Myocyte (in vitro differentiated cells): ENCODE measurements around the gene FNDC7. TPM values are rescaled to one million over a fixed set of nuclear protein-coding genes. Genes with fewer than 3 reads are reported as not detected.
A peak's percentile ranks its signal among the peaks of the same experiment; 100 is the strongest.
"Not testable (repeated sequence)": the region's sequence is repeated elsewhere in the genome, so short reads cannot be mapped to it uniquely, and the experiment has no call there.

Experiments
- DNase-seq: peaks from one replicate; pipeline ENCODE4 v3.0.0-alpha.2; 2012; ENCODE audit warnings: low read depth
- polyA plus RNA-seq: library from polyadenylated mRNA; unstranded; fragments of >200 nt; gene quantifications from one replicate; pipeline ENCODE4 v1.2.1, GENCODE V29; 2012; ENCODE audit warnings: missing spikeins
- total RNA-seq: library from RNA; depleted of rRNA; stranded (reverse); fragments of >200 nt; gene quantifications from 2 replicates; pipeline ENCODE4 v1.2.3, GENCODE V29; 2014

The FNDC7 gene, protein sequence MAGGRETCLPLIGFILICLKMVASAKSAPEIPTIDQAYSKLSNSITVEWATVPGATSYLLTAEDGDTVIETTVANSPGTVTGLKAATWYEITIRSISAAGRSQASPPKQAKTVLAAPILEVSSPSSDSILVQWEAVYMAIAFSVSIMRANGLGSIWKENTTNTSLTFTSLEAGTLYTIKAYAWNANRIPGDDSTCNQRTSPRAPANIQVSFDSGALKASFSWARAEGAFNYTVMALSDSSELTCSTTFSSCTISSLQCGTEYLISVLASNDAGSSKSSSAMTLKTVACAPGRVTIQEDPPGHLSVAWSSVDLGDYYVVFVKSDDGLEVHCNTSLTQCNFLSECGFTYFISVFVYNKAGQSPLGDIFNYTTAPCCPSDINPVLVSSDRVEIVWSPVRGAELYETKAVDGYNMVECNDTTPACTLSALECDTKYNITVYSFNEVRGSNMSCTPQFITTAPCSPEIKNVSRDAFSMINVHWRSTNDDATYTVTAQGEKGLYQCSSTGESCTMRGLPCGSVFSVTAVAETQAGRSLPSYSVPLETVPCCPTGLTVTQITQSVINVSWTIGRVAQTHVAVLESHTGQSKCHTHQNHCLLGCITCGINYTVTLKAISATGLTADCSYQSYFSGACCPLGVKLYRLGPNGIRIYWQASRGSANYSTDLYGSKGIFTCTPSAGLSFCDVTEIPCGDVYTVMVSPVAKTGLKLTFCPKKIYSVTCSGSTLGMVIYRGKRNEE
- total RNA-seq: not detected in 2 replicates
- polyA plus RNA-seq: not detected

DNA sequence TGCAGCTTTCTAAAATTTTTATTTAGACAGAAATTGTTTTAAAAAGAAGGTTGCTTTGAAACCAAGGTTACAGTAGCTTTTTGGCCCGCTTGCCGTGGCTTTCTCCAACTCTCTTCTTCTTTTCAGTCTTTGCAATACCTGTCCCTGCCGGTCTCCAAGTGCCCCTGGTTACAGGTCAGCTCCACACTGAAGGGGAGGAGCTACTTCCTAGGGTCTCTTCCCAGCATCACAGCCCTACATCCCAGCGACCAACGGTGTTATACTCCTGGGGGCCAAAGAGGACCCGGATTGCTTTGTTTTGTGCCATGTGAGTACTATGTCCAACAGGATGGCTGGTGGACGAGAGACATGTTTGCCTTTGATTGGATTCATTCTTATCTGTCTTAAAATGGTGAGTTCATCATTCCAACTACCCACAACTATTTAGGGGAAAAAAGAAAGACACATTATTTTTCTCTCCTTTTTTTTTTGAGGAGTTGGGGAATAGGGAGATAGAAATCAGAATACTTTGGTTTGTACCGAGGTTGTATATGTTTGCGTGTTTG is at the start of gene FNDC7:
Gene FNDC7 (plus strand): TSS at position 303 of the 545 bp plus-strand sequence. CDS start 26 bp downstream, at position 329.
- DNase-seq: no peak

DNA sequence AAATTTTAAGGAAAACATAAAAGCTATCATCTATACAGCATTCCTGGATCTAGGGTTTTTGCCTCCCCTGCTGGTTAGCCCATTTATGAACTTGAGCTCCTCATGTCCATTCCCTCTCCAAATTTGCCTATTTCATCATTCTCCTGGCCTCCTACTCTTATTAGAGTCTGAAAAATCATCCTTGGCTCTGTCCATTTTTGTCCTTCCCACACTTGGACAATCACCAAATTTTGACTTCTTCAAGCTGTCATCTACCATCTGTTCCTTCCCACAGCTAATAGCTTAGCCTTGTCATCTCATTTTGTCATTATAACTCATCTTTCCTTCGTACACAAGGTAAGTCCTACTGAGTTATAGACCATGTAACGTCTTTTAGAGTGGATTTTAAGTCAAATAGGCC is 49.6 kb upstream of the FNDC7 start:
- DNase-seq: peak; percentile 66

DNA sequence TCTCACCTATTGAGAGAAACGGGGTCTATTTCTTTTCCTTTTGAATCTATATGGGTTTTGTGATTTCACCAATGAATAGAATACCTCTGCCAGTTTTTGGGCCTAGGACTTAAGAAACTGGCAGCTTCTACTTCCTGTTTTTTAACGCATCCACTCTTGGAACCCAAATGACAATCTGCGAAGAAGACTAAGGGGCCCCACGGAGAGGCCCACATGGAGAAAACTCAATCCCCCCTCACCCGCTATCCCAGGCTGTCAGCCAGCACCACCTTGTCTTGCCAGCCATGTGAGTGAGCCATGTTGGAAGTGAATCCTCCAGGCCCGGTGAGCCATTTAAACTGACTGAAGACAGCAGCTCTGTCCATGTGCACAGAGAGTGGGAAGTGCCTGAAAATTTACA is 48.2 kb upstream of the FNDC7 start:
- no peak for DNase-seq

DNA sequence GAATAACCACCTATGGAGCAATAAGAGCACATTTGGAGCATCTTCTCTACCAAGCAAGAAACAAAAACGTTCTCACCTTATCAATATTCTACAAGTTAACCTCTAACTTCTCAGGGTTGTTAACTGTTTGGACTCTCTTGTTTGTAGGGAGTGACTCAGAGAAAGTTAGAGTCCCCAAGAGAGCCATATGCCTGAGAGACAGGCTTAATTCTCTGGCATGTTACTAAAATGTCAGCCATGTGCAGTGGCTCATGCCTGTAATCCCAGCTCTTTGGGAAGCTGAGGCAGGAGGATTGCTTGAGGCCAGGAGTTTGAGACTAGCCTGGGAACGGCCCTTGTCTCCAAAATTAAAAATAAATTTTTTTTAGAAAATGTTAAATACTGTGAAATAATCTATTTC is 47.6 kb upstream of the FNDC7 start:
- DNase-seq: no peak

DNA sequence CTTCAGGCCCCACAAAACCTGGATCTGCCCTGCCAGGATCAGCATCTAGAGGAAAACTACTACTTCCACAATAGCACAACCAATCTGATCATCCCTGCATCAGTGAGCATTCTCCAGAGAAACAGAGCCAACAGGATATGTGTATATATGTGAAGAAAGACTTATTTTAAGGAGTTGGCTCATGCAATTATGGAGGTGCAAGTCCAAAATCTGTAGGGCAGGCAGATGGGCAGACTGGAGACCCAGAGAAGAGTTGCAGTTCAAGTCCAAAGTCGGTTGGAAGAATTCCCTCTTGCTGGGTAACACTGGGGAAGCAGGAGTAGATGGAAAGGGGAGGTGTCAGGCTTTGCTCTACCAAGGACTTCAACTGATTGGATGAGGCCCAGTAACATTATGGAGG is 46.9 kb upstream of the FNDC7 start:
- no peak for DNase-seq

DNA sequence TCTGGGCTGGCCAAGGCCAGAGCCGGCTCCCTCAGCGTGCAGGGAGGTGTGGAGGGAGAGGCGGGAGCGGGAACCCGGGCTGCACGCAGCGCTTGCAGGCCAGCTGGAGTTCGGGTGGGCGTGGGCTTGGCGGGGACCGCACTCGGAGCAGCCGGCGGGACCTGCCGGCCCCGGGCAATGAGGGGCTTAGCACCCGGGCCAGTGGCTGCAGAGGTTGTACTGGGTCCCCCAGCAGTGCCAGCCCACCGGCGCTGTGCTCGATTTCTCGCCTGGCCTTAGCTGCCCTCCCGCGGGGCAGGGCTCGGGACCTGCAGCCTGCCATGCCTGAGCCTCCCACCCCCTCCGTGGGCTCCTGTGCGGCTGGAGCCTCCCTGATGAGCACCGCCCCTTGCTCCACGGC is 45.3 kb upstream of the FNDC7 start:
- not testable (repeated sequence) for DNase-seq

DNA sequence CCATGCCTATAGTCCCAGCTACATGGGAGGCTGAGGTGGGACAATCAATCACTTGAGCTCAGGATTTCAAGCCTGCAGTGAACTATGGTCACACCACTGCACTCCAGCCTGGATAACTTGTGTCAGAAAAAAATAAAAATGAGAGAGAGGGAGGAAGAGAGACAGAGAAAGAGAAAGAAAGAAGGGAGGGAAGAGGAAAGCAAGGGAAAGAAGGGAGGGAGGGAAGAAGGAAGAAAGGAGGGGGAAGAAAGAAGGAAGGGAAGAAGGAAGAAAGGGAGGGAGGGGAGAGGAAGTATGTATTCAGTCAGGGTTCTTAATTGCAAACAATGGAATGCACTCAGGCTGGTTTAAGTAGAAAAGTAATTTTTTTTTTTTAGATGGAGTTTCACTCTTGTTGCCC is 43.9 kb upstream of the FNDC7 start:
- no peak for DNase-seq

DNA sequence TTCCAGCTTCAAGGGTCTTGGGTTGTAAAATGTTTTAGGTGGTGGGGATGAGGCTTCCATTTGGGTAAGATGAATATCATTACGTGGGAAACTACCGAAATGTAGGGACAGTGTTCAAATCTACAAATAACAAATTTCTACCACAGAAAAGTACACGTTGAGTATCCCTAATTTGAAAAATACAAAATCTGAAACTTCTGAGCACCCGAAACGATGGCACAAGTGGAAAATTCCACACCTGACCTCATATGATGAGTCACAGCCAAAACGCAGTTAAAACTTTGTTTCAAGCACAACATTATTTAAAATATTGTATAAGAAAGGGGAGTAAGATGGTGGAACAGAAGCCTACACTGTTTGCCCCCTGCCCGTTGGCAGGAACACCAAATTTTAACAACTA is 43.0 kb upstream of the FNDC7 start:
- DNase-seq: no peak

DNA sequence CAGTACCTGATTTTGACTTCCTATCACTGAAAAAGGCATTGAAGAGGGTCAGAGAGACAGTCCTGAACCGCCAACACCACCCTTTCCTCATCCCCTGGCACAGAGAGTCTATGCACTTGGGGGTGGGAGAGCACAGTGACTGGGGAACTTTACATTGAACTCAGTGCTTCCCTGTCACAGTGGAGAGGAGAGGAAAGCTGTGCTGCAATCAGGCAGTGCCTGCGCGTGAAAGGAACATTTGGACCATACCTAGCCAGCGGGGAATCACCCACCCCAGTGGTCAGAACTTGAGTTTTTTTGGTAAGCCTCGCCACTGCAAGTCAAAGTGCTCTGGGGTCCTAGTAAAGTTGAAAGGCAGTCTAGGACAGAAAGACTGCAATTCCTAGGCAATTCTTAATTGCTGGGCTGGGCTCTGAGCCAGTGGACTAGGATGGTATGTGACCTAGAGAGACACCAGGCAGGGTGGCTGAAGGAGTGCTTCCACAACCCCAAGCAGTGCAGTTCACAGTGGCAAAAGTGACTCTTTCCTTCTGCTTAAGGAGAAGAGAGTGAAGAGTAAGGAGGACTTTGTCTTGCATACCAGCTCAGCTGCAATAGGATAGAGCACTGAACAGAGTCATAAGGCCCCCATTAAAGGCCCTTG is 42.5 kb upstream of the FNDC7 start:
- no peak for DNase-seq

DNA sequence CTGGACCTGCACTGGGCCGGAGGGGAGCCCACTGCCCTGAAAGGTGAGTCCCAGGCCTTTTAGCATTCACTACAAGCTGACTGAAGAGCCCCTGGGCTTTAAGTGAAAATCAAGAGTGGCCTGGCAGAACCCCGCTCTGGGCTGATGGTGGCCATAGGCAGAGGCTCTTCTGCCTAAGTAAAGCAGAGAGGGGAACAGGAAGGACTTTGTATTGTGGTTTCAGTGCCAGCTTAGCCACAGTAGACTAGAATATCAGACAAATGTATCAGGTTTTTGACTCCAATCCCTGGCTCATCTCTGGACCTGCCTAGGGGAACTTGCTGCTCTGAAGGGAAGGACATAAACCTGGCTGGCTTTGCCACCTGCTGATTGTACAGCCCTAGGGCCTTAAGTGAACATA is 41.6 kb upstream of the FNDC7 start:
- no peak for DNase-seq

DNA sequence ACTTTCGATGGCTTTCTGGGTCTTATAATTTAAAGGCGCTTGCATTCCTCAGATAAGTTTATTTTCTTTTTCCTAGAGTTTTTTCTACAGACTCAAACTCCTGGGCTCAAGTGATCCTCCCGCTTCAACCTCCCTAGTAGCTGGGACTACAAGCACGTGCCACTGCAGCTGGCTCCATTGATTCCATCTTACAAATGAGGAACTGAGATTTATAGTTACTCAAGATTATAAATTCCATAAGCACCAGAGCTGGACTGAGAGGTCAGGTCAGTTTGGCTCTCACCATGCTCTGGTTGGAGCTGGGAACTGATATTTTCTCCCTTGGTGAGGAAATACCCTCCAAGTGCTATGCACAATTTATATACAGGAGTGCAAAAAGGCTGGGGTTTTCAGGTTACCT is 34.0 kb upstream of the FNDC7 start:
- no peak for DNase-seq

DNA sequence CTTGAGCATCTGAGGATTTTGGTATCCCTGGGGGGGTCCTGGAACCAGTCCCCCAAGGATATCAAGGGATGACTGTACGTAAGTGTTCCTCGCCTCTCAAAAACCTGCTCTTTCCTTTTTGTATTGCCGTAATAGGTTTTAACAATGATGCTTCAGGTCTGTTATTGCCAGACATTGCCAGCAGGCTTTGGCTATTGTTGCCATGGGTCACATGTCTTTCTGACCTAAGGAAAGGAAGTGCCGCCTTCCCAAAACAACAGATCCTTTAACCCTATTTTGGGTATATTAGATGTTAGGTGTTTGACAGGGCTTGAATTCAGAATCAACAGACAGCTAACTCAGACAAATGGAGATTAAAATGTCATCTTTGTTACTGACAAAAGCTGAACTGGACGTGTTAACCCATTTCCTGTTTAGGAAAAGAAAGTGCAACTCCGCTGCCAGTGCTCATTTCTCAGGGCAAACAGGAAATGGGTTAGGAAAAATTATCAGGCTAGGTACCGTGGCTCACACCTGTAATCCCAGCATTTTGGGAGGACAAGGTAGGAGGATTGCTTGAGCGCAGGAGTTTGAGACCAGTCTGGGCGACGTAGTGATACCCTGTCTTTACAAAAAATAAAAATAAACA is 33.0 kb upstream of the FNDC7 start:
- DNase-seq: no peak

DNA sequence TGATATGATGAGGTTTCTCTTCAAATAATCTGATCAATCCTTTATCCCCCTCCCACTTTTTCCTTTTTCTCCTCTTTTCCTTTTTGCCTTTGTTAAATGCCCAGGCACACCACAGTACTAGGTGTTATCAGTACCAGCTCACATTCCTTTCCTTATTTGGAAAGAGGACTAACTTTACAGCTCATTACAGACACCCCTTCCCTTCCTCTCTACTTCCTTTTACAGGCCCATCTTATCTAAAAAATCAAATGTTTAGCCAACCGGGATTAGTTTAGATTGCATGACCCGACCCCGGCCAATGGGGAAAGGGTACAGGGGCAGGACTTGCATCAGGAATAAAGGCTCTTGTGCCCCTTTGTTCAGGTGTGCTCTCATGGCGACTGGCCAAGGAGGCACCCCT is 31.0 kb upstream of the FNDC7 start:
- not testable (repeated sequence) for DNase-seq

DNA sequence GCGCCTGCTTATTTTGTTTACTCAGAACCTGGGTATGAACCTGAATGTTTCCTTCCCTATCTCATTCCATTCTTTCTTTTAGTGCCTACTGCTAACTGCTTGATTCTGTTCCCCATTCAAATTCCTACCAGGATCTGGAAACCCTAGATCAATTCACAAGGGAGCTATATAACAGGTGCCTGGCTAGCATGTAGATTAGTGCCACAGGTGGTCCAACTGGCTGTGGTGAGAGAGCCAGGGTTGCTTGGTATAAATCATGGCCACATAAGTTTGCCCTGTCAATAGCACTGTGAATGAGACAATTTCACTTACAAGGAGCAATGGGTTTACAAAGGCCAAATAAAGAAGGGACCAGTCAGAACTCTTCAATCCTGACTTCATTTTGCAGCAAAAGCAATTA is 27.2 kb upstream of the FNDC7 start:
- peak; percentile 73 for DNase-seq

DNA sequence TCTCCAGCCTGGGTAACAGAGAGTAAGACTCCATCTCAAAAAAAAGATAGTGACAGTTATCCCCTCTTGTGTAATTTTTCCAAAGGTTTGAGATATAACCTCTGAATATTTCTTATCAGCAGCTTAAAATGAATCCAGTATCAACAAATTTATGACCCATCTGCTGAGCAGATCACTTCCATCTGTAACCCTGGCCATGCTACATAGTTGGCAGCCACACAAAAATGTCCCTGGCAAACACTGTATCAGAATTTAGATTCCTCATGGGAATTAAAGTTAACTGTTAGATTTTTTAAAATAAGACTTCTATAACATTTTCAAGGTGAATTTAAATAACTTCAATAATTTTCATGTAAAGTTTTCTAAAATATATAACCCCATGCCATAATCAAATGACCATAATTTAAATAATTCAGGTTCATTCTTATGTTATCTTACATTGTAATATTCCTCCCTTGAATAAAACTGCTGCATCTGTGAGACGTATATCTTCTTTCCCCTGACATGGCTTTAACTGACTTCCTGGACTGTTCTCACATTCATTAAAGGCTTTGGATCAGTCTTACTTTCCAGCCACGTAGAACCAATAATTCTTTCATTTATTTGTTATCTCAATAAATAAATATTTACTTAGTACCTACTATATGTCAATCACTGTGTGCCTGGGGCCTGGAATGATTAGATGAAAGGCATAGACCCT is 25.9 kb upstream of the FNDC7 start:
- peak; percentile 44 for DNase-seq

DNA sequence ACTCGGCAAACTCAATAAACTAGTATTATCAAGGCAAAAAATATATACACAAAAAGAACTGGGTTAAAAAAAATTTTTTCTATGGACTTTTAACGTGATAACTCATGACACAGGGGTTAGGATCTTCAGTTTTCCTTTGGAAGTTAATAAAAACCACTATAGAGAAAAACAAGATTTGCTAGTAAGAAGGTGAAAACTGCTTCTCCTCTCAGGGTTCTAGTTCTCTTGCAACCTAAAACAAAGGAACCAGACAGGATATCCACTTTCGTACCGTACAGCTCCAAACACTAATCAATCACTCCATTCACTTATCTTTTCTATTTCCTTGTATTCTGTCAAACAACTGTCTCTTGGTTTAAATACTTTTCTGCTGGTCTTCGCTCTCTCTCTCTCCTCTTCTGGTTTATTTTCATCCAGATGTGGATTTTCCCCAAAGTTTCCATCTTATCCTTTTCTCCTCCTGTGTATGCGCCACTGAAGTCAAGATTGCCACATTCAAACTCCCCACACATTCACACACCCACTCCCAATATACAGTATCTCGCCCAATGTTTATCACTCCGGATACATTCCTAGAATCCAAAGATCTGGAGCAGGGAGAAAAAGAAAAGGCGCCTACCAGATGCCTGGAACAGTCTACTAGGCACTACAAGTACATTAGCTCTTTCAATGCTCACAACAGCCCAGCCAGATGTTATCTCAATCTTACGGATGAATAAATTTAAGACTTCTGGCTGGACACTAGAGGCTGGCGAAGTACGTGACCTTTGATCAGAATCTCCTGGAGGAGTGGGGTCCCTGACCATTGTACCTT is 21.4 kb upstream of the FNDC7 start:
- peak; percentile 9 for DNase-seq

DNA sequence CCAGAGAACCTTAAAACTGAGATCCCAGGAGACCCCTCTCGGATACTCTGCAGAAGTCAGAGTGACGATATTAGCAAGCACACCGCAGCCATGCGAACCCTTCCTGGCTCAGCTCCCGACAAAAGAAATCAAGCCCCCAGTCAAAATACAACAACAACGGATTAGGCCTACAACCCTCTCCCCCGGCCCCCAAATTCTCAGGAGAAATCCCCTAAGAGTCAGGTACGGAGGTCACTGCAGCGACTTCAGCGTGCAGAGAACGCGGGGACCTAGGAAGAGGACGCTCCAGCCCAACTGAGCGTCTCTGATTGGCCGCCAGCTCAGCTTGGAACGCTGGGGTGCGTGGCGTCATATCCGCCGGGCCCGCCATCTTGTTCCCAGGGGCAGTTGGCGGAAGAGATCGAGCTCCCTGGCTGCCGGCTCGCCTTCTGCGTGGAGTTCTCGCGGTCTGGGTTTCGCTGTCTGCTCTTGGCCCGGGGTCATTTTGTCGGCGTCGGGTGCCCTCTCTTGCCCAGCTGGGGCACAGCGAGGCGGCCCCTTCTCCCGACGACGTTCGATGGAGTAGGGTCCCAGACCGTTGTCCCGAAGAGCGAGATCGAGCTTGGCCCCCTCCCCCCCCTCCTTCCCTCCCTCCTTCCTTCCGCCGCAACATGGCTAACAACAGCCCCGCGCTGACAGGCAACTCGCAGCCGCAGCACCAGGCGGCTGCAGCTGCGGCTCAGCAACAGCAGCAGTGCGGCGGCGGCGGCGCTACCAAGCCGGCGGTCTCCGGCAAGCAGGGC is 20.6 kb upstream of the FNDC7 start, which contains the start of gene PRPF38B:
Gene PRPF38B (plus strand): TSS at position 369 of the 782 bp plus-strand sequence. CDS start 282 bp downstream, at position 651.
- DNase-seq: peak; percentile 94

DNA sequence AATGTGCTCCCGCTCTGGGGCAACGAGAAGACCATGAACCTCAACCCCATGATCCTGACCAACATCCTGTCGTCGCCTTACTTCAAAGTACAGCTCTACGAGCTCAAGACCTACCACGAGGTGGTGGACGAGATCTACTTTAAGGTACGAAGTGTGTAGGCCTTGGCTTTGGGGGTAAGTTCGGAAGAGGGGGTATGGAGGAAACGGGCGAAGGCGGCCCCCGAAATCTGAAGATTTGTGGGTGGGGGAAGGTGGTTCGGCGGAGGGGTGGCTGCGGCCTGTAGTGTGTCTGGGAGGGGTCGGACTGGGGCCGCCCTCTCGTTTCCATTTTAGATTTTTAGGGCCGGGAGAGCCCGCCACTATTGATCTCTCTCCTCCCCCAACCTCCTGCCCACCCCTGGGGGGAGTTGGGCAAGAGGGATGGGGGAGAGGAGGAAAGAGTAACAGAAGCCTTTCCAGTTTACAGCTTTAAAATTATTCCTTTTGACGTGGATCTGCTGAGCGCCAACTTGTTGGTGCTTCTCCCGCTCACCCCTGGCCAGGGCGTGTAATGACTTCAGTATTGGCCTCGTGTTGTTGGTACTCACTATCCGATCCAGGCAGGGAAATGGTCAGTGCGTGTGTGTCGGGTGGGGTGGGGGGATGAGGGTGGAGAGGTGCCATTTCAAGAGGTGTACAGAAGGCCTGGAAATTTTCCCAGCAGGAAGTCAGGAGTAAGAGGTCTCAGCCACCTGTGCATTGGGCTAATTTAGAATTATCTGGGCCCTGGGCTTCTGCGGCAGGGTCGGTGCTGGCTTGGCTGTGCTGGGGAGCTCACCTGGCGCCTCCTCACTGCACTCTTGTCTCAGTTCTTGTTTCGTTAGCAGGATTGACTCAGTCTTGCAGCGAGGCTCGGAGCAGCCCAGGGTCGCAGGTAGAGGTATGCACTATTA is 19.7 kb upstream of the FNDC7 start:
- DNase-seq: no peak
